HG02852 (cell line): ENCODE results near the gene RESP18.

Experiments used
- ATAC-seq: cut with Tn5 transposase; IDR thresholded peaks from one replicate; pipeline ENCODE4 v1.9.1; 2021; ENCODE audit warnings: mild to moderate bottlenecking, moderate library complexity; ENCODE audit not compliant: unreplicated experiment

The RESP18 gene

GRCh38 chr2:219278655-219279150 is 53.8 kb downstream of the RESP18 start:
- no peak for ATAC-seq

GRCh38 chr2:219277703-219278654 is 54.6 kb downstream of the RESP18 start:
- ATAC-seq, result no peak
